ENCODE data around the gene METTL25.

METTL25 gene

DNA sequence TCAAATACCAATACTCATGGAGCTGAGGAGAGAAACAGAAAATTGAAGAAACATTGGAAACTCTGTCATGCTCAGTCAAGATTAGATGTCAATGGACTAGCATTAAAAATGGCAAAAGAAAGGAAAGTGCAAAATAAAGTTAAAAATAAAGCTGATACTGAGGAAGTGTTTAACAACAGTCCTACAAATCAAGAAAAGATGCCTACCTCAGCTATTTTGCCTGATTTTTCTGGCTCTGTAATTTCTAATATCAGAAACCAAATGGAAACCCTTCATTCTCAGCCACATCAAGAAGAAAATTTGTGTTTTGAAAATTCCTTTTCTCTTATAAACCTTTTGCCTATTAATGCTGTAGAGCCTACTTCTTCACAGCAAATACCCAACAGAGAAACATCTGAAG lies 40.5 kb downstream of the METTL25 start:
- Histone ChIP-seq H3K9me3 (ENCODE audit: control insufficient read depth in 5 of 5, low read length in 5 of 5) (peaks cover 0 to 4% (median 0%) of the 10 kb centered on the region in 5 donors), H3K36me3 (ENCODE audit: control insufficient read depth in 5 of 5, insufficient read depth in 5 of 5, low read length in 5 of 5) (peaks cover 3 to 27% (median 17%) of the 10 kb centered on the region in 5 donors), H3K9ac (ENCODE audit: low read length in 5 of 5) (no peak overlapping the region), H3K27me3 (ENCODE audit: control insufficient read depth in 5 of 5, insufficient read depth in 4 of 5, low read length in 5 of 5) (no peaks in the 10 kb centered on the region), H3K4me1 (ENCODE audit: control insufficient read depth in 5 of 5, insufficient read depth in 5 of 5, low read length in 5 of 5) (no peaks in the 10 kb centered on the region), H3K27ac (ENCODE audit: low read depth, low read length) (no peak overlapping the region), H3K4me3 (ENCODE audit: low read depth in 1 of 5, low read length in 5 of 5) (no peak overlapping the region)

DNA sequence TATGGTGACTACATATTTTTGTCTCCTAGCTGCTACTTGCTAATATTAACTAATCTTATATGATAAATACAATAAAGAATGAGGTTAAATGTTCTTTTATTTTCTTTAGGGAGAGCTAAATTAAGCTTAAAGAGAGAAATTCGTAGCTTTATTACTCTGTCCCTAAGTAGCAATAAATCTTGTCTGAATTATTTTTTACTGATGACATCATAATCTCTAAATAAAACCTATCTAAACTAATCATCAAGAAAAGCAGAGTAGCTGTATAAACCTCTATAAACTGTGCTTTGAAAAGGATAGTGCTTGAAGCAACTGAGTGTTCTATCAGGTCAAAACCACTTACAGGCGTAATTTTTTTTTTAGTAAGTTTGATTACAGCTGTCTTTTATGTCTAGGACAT lies 42.5 kb downstream of the METTL25 start:
- H3K27ac ChIP-seq (ENCODE audit: low read depth, low read length), result no peak overlapping the region
- H3K27me3 ChIP-seq (ENCODE audit: control insufficient read depth in 5 of 5, insufficient read depth in 4 of 5, low read length in 5 of 5), result no peaks in the 10 kb centered on the region
- H3K9ac ChIP-seq (ENCODE audit: low read length in 5 of 5), result no peak overlapping the region
- H3K4me3 ChIP-seq (ENCODE audit: low read depth in 1 of 5, low read length in 5 of 5), result no peak overlapping the region
- peaks cover 0 to 13% (median 7%) of the 10 kb centered on the region in 5 donors for H3K36me3 ChIP-seq (ENCODE audit: control insufficient read depth in 5 of 5, insufficient read depth in 5 of 5, low read length in 5 of 5)
- H3K9me3 ChIP-seq (ENCODE audit: control insufficient read depth in 5 of 5, low read length in 5 of 5), result peaks cover 0 to 4% (median 0%) of the 10 kb centered on the region in 5 donors
- H3K4me1 ChIP-seq (ENCODE audit: control insufficient read depth in 5 of 5, insufficient read depth in 5 of 5, low read length in 5 of 5), result no peaks in the 10 kb centered on the region

DNA sequence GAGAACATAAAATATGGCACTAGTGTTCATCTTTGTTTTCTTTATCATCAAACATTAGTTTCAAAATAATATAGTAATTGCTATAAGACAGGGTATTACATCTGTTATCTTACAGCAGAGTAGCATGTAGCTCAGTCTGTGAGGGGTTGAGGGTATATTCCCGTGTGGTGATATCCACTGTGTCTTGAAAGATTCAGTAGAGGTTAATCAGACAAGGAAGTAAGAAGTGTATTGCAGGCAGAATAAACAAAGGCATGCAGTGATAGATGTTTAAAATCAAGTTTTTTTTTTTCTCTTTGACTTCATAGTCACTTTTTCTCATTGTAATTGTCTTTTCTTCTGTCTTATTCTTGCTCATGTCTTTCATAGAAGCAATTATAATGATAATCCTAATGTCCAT lies 48.3 kb downstream of the METTL25 start:
- Histone ChIP-seq H3K27ac (ENCODE audit: low read depth, low read length) (no peak overlapping the region), H3K9me3 (ENCODE audit: control insufficient read depth in 5 of 5, low read length in 5 of 5) (no peaks in the 10 kb centered on the region), H3K4me1 (ENCODE audit: control insufficient read depth in 5 of 5, insufficient read depth in 5 of 5, low read length in 5 of 5) (no peaks in the 10 kb centered on the region), H3K27me3 (ENCODE audit: control insufficient read depth in 5 of 5, insufficient read depth in 4 of 5, low read length in 5 of 5) (no peaks in the 10 kb centered on the region), H3K36me3 (ENCODE audit: control insufficient read depth in 5 of 5, insufficient read depth in 5 of 5, low read length in 5 of 5) (peaks cover 0 to 21% (median 9%) of the 10 kb centered on the region in 5 donors), H3K9ac (ENCODE audit: low read length in 5 of 5) (no peak overlapping the region), H3K4me3 (ENCODE audit: low read depth in 1 of 5, low read length in 5 of 5) (no peak overlapping the region)

DNA sequence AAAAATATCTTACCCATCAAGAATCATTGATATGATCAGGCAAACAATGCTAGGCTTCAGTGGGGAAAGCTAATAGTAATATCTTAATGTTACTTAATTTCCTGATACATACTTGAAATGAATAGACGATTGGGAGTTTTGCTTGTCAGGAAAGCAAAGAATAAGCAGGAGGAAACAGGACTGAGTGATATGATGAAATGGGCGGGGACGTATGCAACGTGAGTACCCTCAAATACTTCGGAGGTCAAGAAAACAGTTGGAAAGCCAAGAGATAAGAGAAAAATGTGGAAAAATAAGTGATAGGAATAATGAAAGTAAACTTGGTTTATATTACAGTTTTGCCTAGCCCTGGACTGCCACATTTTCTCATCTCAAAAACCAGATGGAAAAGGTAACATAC lies 49.2 kb downstream of the METTL25 start:
- H3K9ac ChIP-seq (ENCODE audit: low read length in 5 of 5), result no peak overlapping the region
- H3K4me3 ChIP-seq (ENCODE audit: low read depth in 1 of 5, low read length in 5 of 5), result no peak overlapping the region
- no peaks in the 10 kb centered on the region for H3K4me1 ChIP-seq (ENCODE audit: control insufficient read depth in 5 of 5, insufficient read depth in 5 of 5, low read length in 5 of 5)
- H3K9me3 ChIP-seq (ENCODE audit: control insufficient read depth in 5 of 5, low read length in 5 of 5), result no peaks in the 10 kb centered on the region
- no peaks in the 10 kb centered on the region for H3K27me3 ChIP-seq (ENCODE audit: control insufficient read depth in 5 of 5, insufficient read depth in 4 of 5, low read length in 5 of 5)
- H3K36me3 ChIP-seq (ENCODE audit: control insufficient read depth in 5 of 5, insufficient read depth in 5 of 5, low read length in 5 of 5), result peaks cover 0 to 21% (median 9%) of the 10 kb centered on the region in 5 donors
- no peak overlapping the region for H3K27ac ChIP-seq (ENCODE audit: low read depth, low read length)

DNA sequence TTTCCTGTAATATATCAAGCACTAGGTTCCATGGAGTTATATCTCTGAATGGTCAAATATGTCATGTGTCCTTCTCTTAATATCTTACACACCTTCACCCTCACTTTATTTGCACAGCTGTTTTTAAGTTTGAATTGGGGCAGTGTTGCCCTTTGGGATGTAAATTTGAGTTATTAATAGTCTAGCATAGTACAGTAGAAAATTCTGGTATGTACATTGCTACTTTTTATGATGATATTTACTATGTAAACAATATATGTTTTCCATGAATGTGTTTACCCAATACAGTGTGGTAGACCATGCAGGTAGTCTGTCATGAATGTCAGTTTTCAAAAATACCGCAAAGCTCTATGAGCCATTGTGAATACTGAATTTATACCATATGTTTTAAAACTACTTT lies 50.5 kb downstream of the METTL25 start:
- Histone ChIP-seq H3K9me3 (ENCODE audit: control insufficient read depth in 5 of 5, low read length in 5 of 5) (no peaks in the 10 kb centered on the region), H3K27ac (ENCODE audit: low read depth, low read length) (no peak overlapping the region), H3K9ac (ENCODE audit: low read length in 5 of 5) (no peak overlapping the region), H3K36me3 (ENCODE audit: control insufficient read depth in 5 of 5, insufficient read depth in 5 of 5, low read length in 5 of 5) (peaks cover 0 to 21% (median 9%) of the 10 kb centered on the region in 5 donors), H3K4me1 (ENCODE audit: control insufficient read depth in 5 of 5, insufficient read depth in 5 of 5, low read length in 5 of 5) (no peaks in the 10 kb centered on the region), H3K4me3 (ENCODE audit: low read depth in 1 of 5, low read length in 5 of 5) (no peak overlapping the region), H3K27me3 (ENCODE audit: control insufficient read depth in 5 of 5, insufficient read depth in 4 of 5, low read length in 5 of 5) (no peaks in the 10 kb centered on the region)

DNA sequence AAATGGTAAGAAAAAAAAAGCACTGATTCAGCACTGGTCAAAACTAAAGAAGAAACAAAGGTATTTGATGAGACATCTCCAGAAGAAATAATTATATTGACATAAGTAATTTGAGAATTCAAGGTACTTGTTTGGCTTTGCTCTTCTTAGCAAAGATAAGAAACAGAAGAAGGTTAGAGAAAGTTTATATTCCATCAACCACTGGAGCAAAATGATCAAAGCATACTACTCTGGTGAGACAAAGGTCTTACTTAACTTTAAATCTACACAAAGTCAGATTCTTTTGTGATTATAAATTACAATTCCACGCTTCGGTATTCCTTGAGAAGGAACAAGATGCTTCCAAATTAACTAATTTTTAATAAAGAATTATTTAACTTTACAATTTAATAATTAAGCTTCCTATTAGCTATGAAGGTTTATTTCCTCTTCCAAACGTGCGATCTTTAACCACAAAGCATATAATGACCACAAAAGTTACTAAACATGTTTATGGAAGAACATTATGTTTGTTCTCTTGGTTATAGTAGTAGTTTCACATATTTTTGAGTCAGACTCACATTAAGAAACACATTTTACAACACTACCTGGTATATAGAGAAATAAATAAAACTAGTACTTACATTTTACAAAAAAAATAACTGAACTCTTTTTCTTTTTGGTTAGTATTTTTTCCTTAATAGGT lies 53.4 kb downstream of the METTL25 start:
- H3K9ac ChIP-seq (ENCODE audit: low read length in 5 of 5), result no peak overlapping the region
- no peaks in the 10 kb centered on the region for H3K9me3 ChIP-seq (ENCODE audit: control insufficient read depth in 5 of 5, low read length in 5 of 5)
- H3K36me3 ChIP-seq (ENCODE audit: control insufficient read depth in 5 of 5, insufficient read depth in 5 of 5, low read length in 5 of 5), result peaks cover 0 to 21% (median 10%) of the 10 kb centered on the region in 5 donors
- no peaks in the 10 kb centered on the region for H3K4me1 ChIP-seq (ENCODE audit: control insufficient read depth in 5 of 5, insufficient read depth in 5 of 5, low read length in 5 of 5)
- no peak overlapping the region for H3K27ac ChIP-seq (ENCODE audit: low read depth, low read length)
- H3K4me3 ChIP-seq (ENCODE audit: low read depth in 1 of 5, low read length in 5 of 5), result no peak overlapping the region
- H3K27me3 ChIP-seq (ENCODE audit: control insufficient read depth in 5 of 5, insufficient read depth in 4 of 5, low read length in 5 of 5), result no peaks in the 10 kb centered on the region

DNA sequence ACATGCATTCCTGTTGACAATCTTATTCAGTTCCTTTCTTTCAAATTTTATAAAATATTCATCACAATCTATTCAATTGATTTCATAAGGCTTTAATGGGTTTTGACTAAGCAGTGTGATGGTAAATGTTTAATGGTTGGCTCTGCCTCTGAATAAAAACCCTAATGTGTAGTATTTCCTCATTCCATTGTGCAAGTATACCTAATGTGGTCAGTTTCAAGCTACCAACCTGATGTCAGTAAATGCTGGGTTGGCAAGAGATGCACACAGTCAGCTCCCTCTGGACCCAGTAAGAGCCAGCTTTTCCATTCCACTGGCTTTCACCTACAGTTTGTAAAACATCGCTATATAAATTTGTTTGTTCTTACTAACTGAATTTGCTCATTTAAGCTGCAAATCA lies 53.9 kb downstream of the METTL25 start:
- Histone ChIP-seq H3K9ac (ENCODE audit: low read length in 5 of 5) (no peak overlapping the region), H3K9me3 (ENCODE audit: control insufficient read depth in 5 of 5, low read length in 5 of 5) (no peaks in the 10 kb centered on the region), H3K4me3 (ENCODE audit: low read depth in 1 of 5, low read length in 5 of 5) (no peak overlapping the region), H3K27ac (ENCODE audit: low read depth, low read length) (no peak overlapping the region), H3K27me3 (ENCODE audit: control insufficient read depth in 5 of 5, insufficient read depth in 4 of 5, low read length in 5 of 5) (no peaks in the 10 kb centered on the region), H3K4me1 (ENCODE audit: control insufficient read depth in 5 of 5, insufficient read depth in 5 of 5, low read length in 5 of 5) (no peaks in the 10 kb centered on the region), H3K36me3 (ENCODE audit: control insufficient read depth in 5 of 5, insufficient read depth in 5 of 5, low read length in 5 of 5) (peaks cover 0 to 19% (median 10%) of the 10 kb centered on the region in 5 donors)

DNA sequence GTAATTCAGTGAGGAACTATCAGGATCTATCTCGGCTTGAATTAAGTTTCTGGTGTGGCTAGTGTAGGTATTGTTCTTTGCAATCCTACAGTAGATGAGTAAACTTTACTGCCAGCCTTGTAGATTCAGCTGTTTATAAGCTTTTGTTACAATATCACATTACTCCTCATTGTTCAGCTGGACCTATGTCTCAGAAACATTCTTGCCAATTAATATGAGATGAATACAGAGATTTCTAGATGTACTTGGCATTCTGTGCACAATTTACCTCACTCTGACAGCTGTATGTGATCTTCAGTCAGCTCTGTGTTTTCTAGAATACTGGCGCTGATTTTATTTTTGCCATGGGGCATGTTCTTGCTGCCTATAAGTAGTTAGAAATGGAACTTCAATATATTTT lies 55.7 kb downstream of the METTL25 start:
- Histone ChIP-seq H3K9ac (ENCODE audit: low read length in 5 of 5) (no peak overlapping the region), H3K36me3 (ENCODE audit: control insufficient read depth in 5 of 5, insufficient read depth in 5 of 5, low read length in 5 of 5) (peaks cover 0 to 11% (median 6%) of the 10 kb centered on the region in 5 donors), H3K4me1 (ENCODE audit: control insufficient read depth in 5 of 5, insufficient read depth in 5 of 5, low read length in 5 of 5) (no peaks in the 10 kb centered on the region), H3K27me3 (ENCODE audit: control insufficient read depth in 5 of 5, insufficient read depth in 4 of 5, low read length in 5 of 5) (no peaks in the 10 kb centered on the region), H3K9me3 (ENCODE audit: control insufficient read depth in 5 of 5, low read length in 5 of 5) (no peaks in the 10 kb centered on the region), H3K4me3 (ENCODE audit: low read depth in 1 of 5, low read length in 5 of 5) (no peak overlapping the region), H3K27ac (ENCODE audit: low read depth, low read length) (no peak overlapping the region)

DNA sequence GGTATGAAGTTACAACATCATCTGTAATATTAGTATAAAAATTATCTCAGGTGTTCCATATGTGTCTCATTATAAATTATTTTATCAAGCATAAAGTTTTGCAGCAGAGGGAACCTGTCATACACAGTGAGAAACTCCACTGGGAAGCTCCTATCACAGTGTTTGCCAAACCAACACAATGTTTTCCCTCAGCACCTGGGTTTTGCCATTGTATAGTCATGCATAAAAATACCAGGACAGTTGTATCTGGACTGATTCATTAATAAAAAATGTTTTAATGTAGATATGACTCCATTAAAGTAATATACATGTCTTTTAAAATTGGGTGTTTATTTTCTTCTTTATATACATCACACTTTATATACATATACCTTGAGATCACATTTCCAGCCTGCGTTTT lies 56.6 kb downstream of the METTL25 start:
- no peak overlapping the region for H3K9ac ChIP-seq (ENCODE audit: low read length in 5 of 5)
- H3K4me3 ChIP-seq (ENCODE audit: low read depth in 1 of 5, low read length in 5 of 5), result no peak overlapping the region
- H3K27ac ChIP-seq (ENCODE audit: low read depth, low read length), result no peak overlapping the region
- H3K27me3 ChIP-seq (ENCODE audit: control insufficient read depth in 5 of 5, insufficient read depth in 4 of 5, low read length in 5 of 5), result no peaks in the 10 kb centered on the region
- no peaks in the 10 kb centered on the region for H3K9me3 ChIP-seq (ENCODE audit: control insufficient read depth in 5 of 5, low read length in 5 of 5)
- H3K4me1 ChIP-seq (ENCODE audit: control insufficient read depth in 5 of 5, insufficient read depth in 5 of 5, low read length in 5 of 5), result no peaks in the 10 kb centered on the region
- H3K36me3 ChIP-seq (ENCODE audit: control insufficient read depth in 5 of 5, insufficient read depth in 5 of 5, low read length in 5 of 5), result peaks cover 0 to 8% (median 4%) of the 10 kb centered on the region in 5 donors

DNA sequence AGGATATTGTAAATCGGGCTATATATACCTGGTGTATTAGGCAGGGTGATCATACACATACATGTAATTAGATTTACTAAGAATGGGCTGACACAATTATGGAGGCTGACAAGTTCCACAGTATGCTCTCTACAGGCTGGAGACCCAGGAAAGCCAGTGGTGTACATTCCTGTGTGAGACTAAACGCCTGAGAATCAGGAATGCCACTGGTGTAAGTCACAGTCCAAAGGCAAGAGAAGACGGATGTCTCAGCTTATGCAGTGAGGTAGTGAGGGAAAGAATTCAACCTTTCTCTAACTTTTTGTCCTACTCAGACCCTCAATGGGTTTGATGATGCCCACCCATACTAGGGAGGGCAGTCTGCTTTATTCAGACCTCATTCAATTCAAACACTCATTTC lies 57.1 kb downstream of the METTL25 start:
- H3K27ac ChIP-seq (ENCODE audit: low read depth, low read length), result no peak overlapping the region
- no peaks in the 10 kb centered on the region for H3K4me1 ChIP-seq (ENCODE audit: control insufficient read depth in 5 of 5, insufficient read depth in 5 of 5, low read length in 5 of 5)
- peaks cover 0 to 8% (median 3%) of the 10 kb centered on the region in 5 donors for H3K36me3 ChIP-seq (ENCODE audit: control insufficient read depth in 5 of 5, insufficient read depth in 5 of 5, low read length in 5 of 5)
- no peaks in the 10 kb centered on the region for H3K9me3 ChIP-seq (ENCODE audit: control insufficient read depth in 5 of 5, low read length in 5 of 5)
- H3K4me3 ChIP-seq (ENCODE audit: low read depth in 1 of 5, low read length in 5 of 5), result no peak overlapping the region
- no peaks in the 10 kb centered on the region for H3K27me3 ChIP-seq (ENCODE audit: control insufficient read depth in 5 of 5, insufficient read depth in 4 of 5, low read length in 5 of 5)
- no peak overlapping the region for H3K9ac ChIP-seq (ENCODE audit: low read length in 5 of 5)
